Measurements from ENCODE around the gene RIC8B. TPM values are rescaled to one million over a fixed set of nuclear protein-coding genes. Genes with fewer than 3 reads are reported as not detected.

Gene RIC8B
- total RNA-seq, 1 experiment from 2014 or later: 29.0 TPM

- Histone ChIP-seq H3K4me2 (ENCODE audit: insufficient read depth, insufficient read length, low read length) (no peak overlapping the region), H3K14ac (ENCODE audit: insufficient read depth, low read length) (no peak overlapping the region), H2BK15ac (ENCODE audit: low read depth, low read length) (no peak overlapping the region), H3K23ac (ENCODE audit: insufficient read length, low read depth, low read length) (no peak overlapping the region), H2BK12ac (ENCODE audit: insufficient read length, low read depth, low read length) (no peak overlapping the region), H3K27ac (ENCODE audit: insufficient read length, low read depth, low read length) (no peak overlapping the region), H3T11ph (ENCODE audit: low read length) (no peak overlapping the region), H2AFZ (ENCODE audit: low read length) (no peak overlapping the region), H3K79me2 (ENCODE audit: insufficient read depth, low read length) (no peaks in the 10 kb centered on the region), H3K79me1 (ENCODE audit: insufficient read depth, low read depth, low read length, poor library complexity, severe bottlenecking) (no peaks in the 10 kb centered on the region), H4K5ac (ENCODE audit: insufficient read length, low read depth, low read length) (no peak overlapping the region), H2AK5ac (ENCODE audit: insufficient read length, low read length) (no peak overlapping the region), H2BK20ac (ENCODE audit: low read depth, low read length, poor library complexity, severe bottlenecking) (no peak overlapping the region), H3K4me1 (ENCODE audit: insufficient read depth, low read length) (no peaks in the 10 kb centered on the region), H3K18ac (ENCODE audit: insufficient read length, low read depth, low read length) (no peak overlapping the region), H3K27me3 (ENCODE audit: insufficient read depth, low read length) (no peaks in the 10 kb centered on the region), H3K9me3 (ENCODE audit: control insufficient read depth, low read depth, low read length) (no peaks in the 10 kb centered on the region), H3K56ac (ENCODE audit: insufficient read length, low read depth, low read length) (no peak overlapping the region), H2BK5ac (ENCODE audit: insufficient read length, low read length) (no peak overlapping the region), H3K4ac (ENCODE audit: low read depth, low read length) (no peak overlapping the region), H3K9ac (ENCODE audit: extremely low read depth, insufficient read length, low read length) (no peak overlapping the region), H3K23me2 (ENCODE audit: insufficient read length, low read depth, low read length, poor library complexity, severe bottlenecking) (no peaks in the 10 kb centered on the region), H4K91ac (ENCODE audit: insufficient read length, low read depth, low read length) (no peak overlapping the region), H4K20me1 (ENCODE audit: control insufficient read depth, insufficient read depth, insufficient read length) (no peaks in the 10 kb centered on the region), H2BK120ac (ENCODE audit: low read depth, low read length, poor library complexity, severe bottlenecking) (no peak overlapping the region), H4K8ac (replicated peaks; ENCODE audit: insufficient read length, low read depth, low read length) (no peak overlapping the region)
- WGBS (ENCODE audit: extremely low coverage, insufficient read length, low lambda C conversion rate): no CpG with 5 or more reads among the region's 6 CpGs
- no peak overlapping the region for H3K27ac Mint-ChIP-seq
- H3K36me3 Mint-ChIP-seq (ENCODE audit: insufficient read depth in 1 of 3, low read depth in 3 of 3): peaks cover under 1 to 10% (median 2%) of the 10 kb centered on the region in 3 experiments; a peak in 5 of 7 replicates
- H3K4me3 Mint-ChIP-seq: no peak overlapping the region
- DNase-seq: no peak
- TF ChIP-seq CTCF (conservative IDR thresholded peaks at IDR 0.05): no peak
- no peaks in the 10 kb centered on the region for H3K9me3 Mint-ChIP-seq
- no peaks in the 10 kb centered on the region; the same call in 1 of the 2 replicates for H3K27me3 Mint-ChIP-seq (ENCODE audit: low read depth)
- no peaks in the 10 kb centered on the region; a peak in 1 of 4 replicates for H3K4me1 Mint-ChIP-seq
Measured at GRCh38 chr12:106889326-106889725, 114.8 kb downstream of the RIC8B start.

All from H9 (cell line).